HCT116 (cell line): ENCODE measurements around the gene PSMG1. TPM values are rescaled to one million over a fixed set of nuclear protein-coding genes. Genes with fewer than 3 reads are reported as not detected.

Source experiments
- ATAC-seq: fragments of 200-7000 bp; cut with Tn5 transposase; 2 replicates; pipeline ENCODE4 v1.9.1; 2020; ENCODE audit warnings: mild to moderate bottlenecking, moderate library complexity
- BruUV-seq: library from RNA; stranded (reverse); fragments of 400-500 nt; replicated peaks from 2 replicates; lab custom pipeline; 2021; lab: Mats Ljungman, UMichigan
- CTCF ChIA-PET: fragments of 300-600 bp; sonication (Branson Sonifier 250); formaldehyde crosslinking; loops from one replicate; lab custom pipeline; 2021; ENCODE audit warnings: antibody characterized with exemption; lab: Charles Lee
- POLR2A ChIA-PET: fragments of 300-600, 350-600 bp; sonication (Branson Sonifier 250); formaldehyde crosslinking; loops from one replicate; lab custom pipeline; 2021; ENCODE audit warnings: antibody characterized with exemption; lab: Charles Lee
- RAD21 ChIA-PET, 2 experiments: fragments of 300-600 bp; sonication (Branson Sonifier 250); formaldehyde crosslinking; loops; one replicate each; lab custom pipeline; 2023; ENCODE audit warnings: low total read pairs in 2 of 2; ENCODE audit not compliant: uncharacterized antibody in 2 of 2, unreplicated experiment in 2 of 2, low non-redundant PET in 1 of 2; lab: Charles Lee
- DNase-seq: peaks from one replicate; pipeline ENCODE4 v3.0.0-alpha.2; 2010; ENCODE audit warnings: low read depth, low spot score
- H2AFZ ChIP-seq: fragments of 200-600 bp; shearing (Covaris generic), sonication (generic); 2 replicates; pipeline ENCODE4 v1.6.1; 2017; ENCODE audit warnings: low read depth, mixed run types, mixed read lengths, antibody characterized with exemption, low read length; ENCODE audit not compliant: poor library complexity, severe bottlenecking
- H3K27ac ChIP-seq: 2 replicates; pipeline ENCODE4 v1.5.1; 2012; ENCODE audit warnings: low read depth, low read length
- H3K27me3 ChIP-seq: fragments of 200-600 bp; sonication (generic); 2 replicates; pipeline ENCODE4 v1.6.1; 2016; ENCODE audit warnings: mixed run types, low read length, mixed read lengths; ENCODE audit not compliant: insufficient read depth
- H3K36me3 ChIP-seq, 2 experiments: fragments of 200-500 bp in 1 of 2; fragments of 200-600 bp in 1 of 2; sonication (Bioruptor generic) in 1 of 2; sonication (generic) in 1 of 2; 2 replicates each; pipeline versions ENCODE4 v1.5.1 to v1.6.1; 2014 to 2016; ENCODE audit warnings: low read length in 2 of 2, inconsistent platforms in 1 of 2, mixed read lengths in 1 of 2, mixed run types in 1 of 2; ENCODE audit not compliant: insufficient read depth in 2 of 2, control insufficient read depth in 1 of 2
- H3K4me1 ChIP-seq, 2 experiments: fragments of 200-600 bp in 1 of 2; sonication (generic) in 1 of 2; 2 replicates each; pipeline versions ENCODE4 v1.5.1 to v1.6.1; 2012 to 2017; ENCODE audit warnings: low read length in 2 of 2, inconsistent platforms in 1 of 2, mild to moderate bottlenecking in 1 of 2, mixed read lengths in 1 of 2, mixed run types in 1 of 2, moderate library complexity in 1 of 2; ENCODE audit not compliant: insufficient read depth in 2 of 2, control insufficient read depth in 1 of 2
- H3K4me2 ChIP-seq: fragments of 200-600 bp; sonication (generic); 2 replicates; pipeline ENCODE4 v1.6.1; 2017; ENCODE audit warnings: mixed run types, low read length, mixed read lengths
- H3K4me3 ChIP-seq, 2 experiments: fragments of 200-600 bp in 1 of 2; sonication (generic) in 1 of 2; replicated peaks in 1 of 2; 2 replicates each; pipeline ENCODE4 v1.5.1; 2011 to 2016; ENCODE audit warnings: low read length in 2 of 2, control low read depth in 1 of 2, low read depth in 1 of 2, mild to moderate bottlenecking in 1 of 2, mixed read lengths in 1 of 2, mixed run types in 1 of 2
- H3K79me2 ChIP-seq: fragments of 200-600 bp; sonication (generic); 2 replicates; pipeline ENCODE4 v1.6.1; 2017; ENCODE audit warnings: mild to moderate bottlenecking, mixed run types, low read length, moderate library complexity, mixed read lengths; ENCODE audit not compliant: insufficient read depth
- H3K9ac ChIP-seq: fragments of 200-600 bp; sonication (generic); 2 replicates; pipeline ENCODE4 v1.6.1; 2016; ENCODE audit warnings: low read length, mixed read lengths
- H3K9me2 ChIP-seq: fragments of 200-600 bp; sonication (generic), shearing (Covaris generic); 2 replicates; pipeline ENCODE4 v1.6.1; 2017; ENCODE audit warnings: mixed run types, mild to moderate bottlenecking, moderate library complexity; ENCODE audit not compliant: insufficient read depth
- H3K9me3 ChIP-seq, 2 experiments: fragments of 200-500 bp in 1 of 2; fragments of 200-600 bp in 1 of 2; sonication (Bioruptor generic) in 1 of 2; sonication (generic) in 1 of 2; 2 replicates each; pipeline ENCODE4 v1.6.1; 2014 to 2017; ENCODE audit warnings: low read length in 2 of 2, mixed read lengths in 2 of 2, inconsistent platforms in 1 of 2, low read depth in 1 of 2, mild to moderate bottlenecking in 1 of 2, mixed run types in 1 of 2, moderate library complexity in 1 of 2; ENCODE audit not compliant: control insufficient read depth in 1 of 2, insufficient read depth in 1 of 2
- H4K20me1 ChIP-seq: fragments of 200-600 bp; sonication (generic), shearing (Covaris generic); 2 replicates; pipeline ENCODE4 v1.6.1; 2017; ENCODE audit warnings: mixed run types, mild to moderate bottlenecking, moderate library complexity; ENCODE audit not compliant: insufficient read depth
- CBX3 ChIP-seq: IDR thresholded peaks from 2 replicates; pipeline ENCODE4 v1.6.1; 2012; ENCODE audit warnings: low read depth
- CEBPB ChIP-seq: IDR thresholded peaks from 2 replicates; pipeline ENCODE4 v1.6.1; 2012; ENCODE audit warnings: low read depth
- ELF1 ChIP-seq: IDR thresholded peaks from 2 replicates; pipeline ENCODE4 v1.6.1; 2012; ENCODE audit warnings: low read depth, borderline replicate concordance
- EZH2 ChIP-seq: fragments of 200-600 bp; sonication (generic); IDR thresholded peaks from 2 replicates; pipeline ENCODE4 v1.6.1; 2017; ENCODE audit warnings: antibody characterized with exemption, mixed run types
- EZH2phosphoT487 ChIP-seq: fragments of 200-600 bp; IDR thresholded peaks from 2 replicates; pipeline ENCODE4 v1.6.1; 2018; ENCODE audit warnings: antibody characterized with exemption, borderline replicate concordance
- FOSL1 ChIP-seq: IDR thresholded peaks from 2 replicates; pipeline ENCODE4 v1.6.1; 2012; ENCODE audit warnings: low read depth
- POLR2A ChIP-seq: IDR thresholded peaks from 2 replicates; pipeline ENCODE4 v1.7.0; 2011; ENCODE audit warnings: borderline replicate concordance; ENCODE audit not compliant: insufficient read depth, insufficient read length; ENCODE audit errors: extremely low read depth
- RAD21 ChIP-seq: IDR thresholded peaks from 2 replicates; pipeline ENCODE4 v1.6.1; 2012; ENCODE audit warnings: low read depth, mild to moderate bottlenecking
- REST ChIP-seq: IDR thresholded peaks from 2 replicates; pipeline ENCODE4 v1.6.1; 2012; ENCODE audit warnings: low read depth
- SP1 ChIP-seq: IDR thresholded peaks from 2 replicates; pipeline ENCODE4 v1.6.1; 2012; ENCODE audit warnings: low read depth
- SRF ChIP-seq: IDR thresholded peaks from 2 replicates; pipeline ENCODE4 v1.6.1; 2012; ENCODE audit warnings: low read depth
- ZBTB33 ChIP-seq: IDR thresholded peaks from 2 replicates; pipeline ENCODE4 v1.6.1; 2011; ENCODE audit warnings: mild to moderate bottlenecking, low read length, moderate library complexity; ENCODE audit not compliant: insufficient replicate concordance; ENCODE audit errors: extremely low read depth
- ZFX ChIP-seq: fragments of 450-650 bp; IDR thresholded peaks from 2 replicates; pipeline ENCODE4 v1.6.1; 2017
- ZNF274 ChIP-seq: fragments of 200-500 bp; sonication (Bioruptor generic); IDR thresholded peaks from 2 replicates; pipeline ENCODE4 v1.6.1; 2014; ENCODE audit warnings: mild to moderate bottlenecking, low read depth, low read length, inconsistent platforms
- intact Hi-C: fragments of 100-400 bp; cut with micrococcal nuclease; formaldehyde crosslinking; loops from 2 replicates; pipeline ENCODE4 v1.10.0; 2022
- total RNA-seq: library from RNA; stranded (reverse); gene quantifications from one replicate; pipeline ENCODE4 v1.2.1, GENCODE V29; 2021; ENCODE audit not compliant: unreplicated experiment

Gene PSMG1
- total RNA-seq, 1 experiment from 2014 or later: 83.7 TPM

GRCh38 chr21:39148975-39149374 is 34.3 kb downstream of the PSMG1 start:
- ChIA-PET RAD21 (no interaction called here), CTCF (no interaction called here)

More at GRCh38 chr21:39148975-39149374, 34.3 kb downstream of the PSMG1 start:
- no peak overlapping the region for H2AFZ ChIP-seq
- no peaks in the 10 kb centered on the region for H4K20me1 ChIP-seq
- intact Hi-C loops: no loop called here
- H3K9ac ChIP-seq: no peak overlapping the region
- no peak for DNase-seq
- peaks cover 3 to 11% of the 10 kb centered on the region in 2 experiments; a peak in 2 of 4 replicates for H3K4me1 ChIP-seq
- ATAC-seq: no peak
- no peaks in the 10 kb centered on the region for H3K9me3 ChIP-seq
- POLR2A ChIA-PET: no interaction called here
- TF ChIP-seq ZBTB33 (no peak), ELF1 (no peak), EZH2 (no peak), RAD21 (no peak), CBX3 (no peak), CEBPB (no peak), SRF (no peak), ZFX (no peak), POLR2A (no peak), EZH2phosphoT487 (no peak), REST (no peak), ZNF274 (no peak), SP1 (no peak), FOSL1 (no peak)
- no peaks in the 10 kb centered on the region for H3K9me2 ChIP-seq
- H3K79me2 ChIP-seq: no peaks in the 10 kb centered on the region
- H3K4me2 ChIP-seq: no peak overlapping the region
- no TSS peak for BruUV-seq
- H3K36me3 ChIP-seq: no peaks in the 10 kb centered on the region
- H3K4me3 ChIP-seq: no peak overlapping the region
- H3K27ac ChIP-seq: no peak overlapping the region
- no peaks in the 10 kb centered on the region for H3K27me3 ChIP-seq
